WTC11 (cell line): ENCODE results near the gene PCDH1. TPM values are rescaled to one million over a fixed set of nuclear protein-coding genes. Genes with fewer than 3 reads are reported as not detected.

ENCODE experiments used
- CBFB ChIP-seq: sonication (generic); formaldehyde crosslinking; IDR thresholded peaks from 2 replicates; pipeline ENCODE4 v1.8.1; 2022; ENCODE audit warnings: mild to moderate bottlenecking, low read depth, missing genetic modification reagents
- CREM ChIP-seq: sonication (generic); formaldehyde crosslinking; IDR thresholded peaks from 2 replicates; pipeline ENCODE4 v1.8.1; 2022; ENCODE audit warnings: mild to moderate bottlenecking, missing genetic modification reagents, moderate library complexity
- E2F5 ChIP-seq: sonication (generic); formaldehyde crosslinking; IDR thresholded peaks from 2 replicates; pipeline ENCODE4 v1.8.1; 2022; ENCODE audit warnings: mild to moderate bottlenecking, moderate library complexity, missing genetic modification reagents
- ETV6 ChIP-seq: sonication (generic); formaldehyde crosslinking; IDR thresholded peaks from 2 replicates; pipeline ENCODE4 v1.8.1; 2022; ENCODE audit warnings: mild to moderate bottlenecking, missing genetic modification reagents
- FOXJ3 ChIP-seq: sonication (generic); formaldehyde crosslinking; IDR thresholded peaks from 2 replicates; pipeline ENCODE4 v1.9.0; 2021; ENCODE audit warnings: missing genetic modification reagents, mild to moderate bottlenecking, borderline replicate concordance
- FOXP1 ChIP-seq: sonication (generic); formaldehyde crosslinking; IDR thresholded peaks from 2 replicates; pipeline ENCODE4 v1.8.0; 2022; ENCODE audit warnings: missing genetic modification reagents, mild to moderate bottlenecking, moderate library complexity, borderline replicate concordance
- GTF2I ChIP-seq: fragments of 250-450 bp; sonication (Bioruptor Pico); conservative IDR thresholded peaks from 2 replicates; pipeline ENCODE4 v1.4.0; 2021; ENCODE audit warnings: mild to moderate bottlenecking
- IRF1 ChIP-seq: sonication (generic); formaldehyde crosslinking; IDR thresholded peaks from 2 replicates; pipeline ENCODE4 v1.8.0; 2023; ENCODE audit warnings: missing genetic modification reagents
- MYBL2 ChIP-seq: sonication (generic); formaldehyde crosslinking; IDR thresholded peaks from 2 replicates; pipeline ENCODE4 v1.8.1; 2023; ENCODE audit warnings: mild to moderate bottlenecking, moderate library complexity, missing genetic modification reagents
- NFATC4 ChIP-seq: fragments of 250-450 bp; sonication (Bioruptor Pico); IDR thresholded peaks from 2 replicates; pipeline ENCODE4 v1.9.0; 2021; ENCODE audit warnings: mild to moderate bottlenecking
- NFE2L1 ChIP-seq: sonication (generic); formaldehyde crosslinking; IDR thresholded peaks from 2 replicates; pipeline ENCODE4 v1.8.1; 2023; ENCODE audit warnings: missing genetic modification reagents
- NFYB ChIP-seq: sonication (generic); formaldehyde crosslinking; conservative IDR thresholded peaks from 2 replicates; pipeline ENCODE4 v1.8.0; 2022; ENCODE audit warnings: low read depth, missing genetic modification reagents
- NR1H2 ChIP-seq: sonication (generic); formaldehyde crosslinking; IDR thresholded peaks from 2 replicates; pipeline ENCODE4 v1.9.0; 2021; ENCODE audit warnings: mild to moderate bottlenecking, moderate library complexity, missing genetic modification reagents
- SMAD3 ChIP-seq: sonication (generic); formaldehyde crosslinking; IDR thresholded peaks from 2 replicates; pipeline ENCODE4 v1.8.0; 2022; ENCODE audit warnings: missing genetic modification reagents, mild to moderate bottlenecking, borderline replicate concordance
- TEAD4 ChIP-seq: sonication (generic); formaldehyde crosslinking; IDR thresholded peaks from 2 replicates; pipeline ENCODE4 v1.8.0; 2022; ENCODE audit warnings: mild to moderate bottlenecking, missing genetic modification reagents
- ZBTB21 ChIP-seq: sonication (generic); formaldehyde crosslinking; IDR thresholded peaks from 2 replicates; pipeline ENCODE4 v1.8.1; 2023; ENCODE audit warnings: mild to moderate bottlenecking, missing genetic modification reagents, borderline replicate concordance
- ZMAT4 ChIP-seq: fragments of 250-450 bp; sonication (Bioruptor Pico); IDR thresholded peaks from 2 replicates; pipeline ENCODE4 v1.9.0; 2021; ENCODE audit warnings: mild to moderate bottlenecking
- ZNF317 ChIP-seq: sonication (generic); formaldehyde crosslinking; IDR thresholded peaks from 2 replicates; pipeline ENCODE4 v1.8.1; 2023; ENCODE audit warnings: low read depth, mild to moderate bottlenecking, moderate library complexity, missing genetic modification reagents, borderline replicate concordance
- ZNF671 ChIP-seq: fragments of 250-450 bp; sonication (Bioruptor Pico); IDR thresholded peaks from 2 replicates; pipeline ENCODE4 v1.8.0; 2021; ENCODE audit warnings: mild to moderate bottlenecking
- total RNA-seq: library from RNA; stranded (reverse); gene quantifications from 3 replicates; pipeline ENCODE4 v1.2.3, GENCODE V29; 2021
- TF ChIP-seq, protein P1 (sequence below): sonication (generic); formaldehyde crosslinking; IDR thresholded peaks from 2 replicates; pipeline ENCODE4 v1.8.1; 2022; ENCODE audit warnings: low read depth, missing genetic modification reagents, borderline replicate concordance
- TF ChIP-seq, protein P2 (sequence below): sonication (generic); formaldehyde crosslinking; IDR thresholded peaks from 2 replicates; pipeline ENCODE4 v1.8.1; 2023; ENCODE audit warnings: mild to moderate bottlenecking, missing genetic modification reagents, borderline replicate concordance
- TF ChIP-seq, protein P3 (sequence below): sonication (generic); formaldehyde crosslinking; IDR thresholded peaks from 2 replicates; pipeline ENCODE4 v1.8.0; 2023; ENCODE audit warnings: missing genetic modification reagents, mild to moderate bottlenecking, borderline replicate concordance
- TF ChIP-seq, protein P4 (sequence below): sonication (generic); formaldehyde crosslinking; IDR thresholded peaks from 2 replicates; pipeline ENCODE4 v1.8.0; 2022; ENCODE audit warnings: missing genetic modification reagents

Gene PCDH1
- total RNA-seq, 1 experiment from 2014 or later, result 105 TPM

DNA sequence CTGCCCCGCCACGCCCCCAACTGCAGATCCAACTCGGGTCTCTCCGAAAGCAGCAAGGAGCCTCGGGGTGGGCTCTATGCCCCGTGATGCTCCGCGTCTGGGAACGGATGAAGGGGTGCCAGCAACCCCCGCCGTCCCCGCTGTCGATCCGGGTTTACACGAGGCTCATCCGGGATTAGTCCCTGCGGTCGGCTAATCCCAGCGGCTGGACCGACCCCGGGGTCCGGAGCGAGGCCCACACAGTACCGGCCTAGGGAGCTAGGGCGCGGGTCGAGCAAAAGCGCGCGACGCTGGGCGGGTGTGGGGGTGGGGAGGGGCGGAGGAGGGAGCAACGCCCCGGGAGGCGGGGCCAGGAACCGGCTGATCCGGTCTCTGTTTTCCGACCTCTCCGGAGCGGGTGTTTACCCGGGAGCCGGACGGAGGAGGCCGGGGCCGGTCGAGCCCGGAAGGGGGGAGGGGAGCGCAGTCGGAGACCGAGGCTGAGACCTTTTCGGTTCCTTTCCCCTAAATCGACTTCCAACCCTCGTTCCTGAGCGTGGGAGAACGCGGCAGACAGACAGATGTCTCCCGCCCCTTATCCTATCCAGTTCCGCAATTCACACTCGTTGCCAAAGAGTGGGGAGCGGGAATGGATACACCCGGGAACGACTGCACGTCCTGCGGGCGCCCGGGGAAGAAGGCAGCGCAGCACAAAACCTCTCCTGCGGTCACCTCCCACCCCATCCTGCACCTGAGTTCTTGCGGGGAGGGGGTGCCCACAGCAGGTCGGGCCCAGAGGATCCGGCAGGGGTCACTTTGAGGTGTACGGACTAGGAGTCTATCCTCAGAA is 28.6 kb downstream of the PCDH1 start (continued):
- TF ChIP-seq, protein P1, sequence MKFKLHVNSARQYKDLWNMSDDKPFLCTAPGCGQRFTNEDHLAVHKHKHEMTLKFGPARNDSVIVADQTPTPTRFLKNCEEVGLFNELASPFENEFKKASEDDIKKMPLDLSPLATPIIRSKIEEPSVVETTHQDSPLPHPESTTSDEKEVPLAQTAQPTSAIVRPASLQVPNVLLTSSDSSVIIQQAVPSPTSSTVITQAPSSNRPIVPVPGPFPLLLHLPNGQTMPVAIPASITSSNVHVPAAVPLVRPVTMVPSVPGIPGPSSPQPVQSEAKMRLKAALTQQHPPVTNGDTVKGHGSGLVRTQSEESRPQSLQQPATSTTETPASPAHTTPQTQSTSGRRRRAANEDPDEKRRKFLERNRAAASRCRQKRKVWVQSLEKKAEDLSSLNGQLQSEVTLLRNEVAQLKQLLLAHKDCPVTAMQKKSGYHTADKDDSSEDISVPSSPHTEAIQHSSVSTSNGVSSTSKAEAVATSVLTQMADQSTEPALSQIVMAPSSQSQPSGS, result no peak
- TF ChIP-seq CREM (peak; percentile 17; the same call in 1 of the 2 replicates), IRF1 (CRISPR knock-in tag) (0 out of 2 replicates have a peak, but pooled peaks have one; percentile 9), NR1H2 (CRISPR knock-in tag) (no peak), E2F5 (CRISPR knock-in tag) (0 out of 2 replicates have a peak, but pooled peaks have one; percentile 52), ZMAT4 (no peak), NFE2L1 (0 out of 2 replicates have a peak, but pooled peaks have one; percentile 10), SMAD3 (CRISPR knock-in tag) (peak; percentile 50; the same call in 1 of the 2 replicates), FOXJ3 (CRISPR knock-in tag) (no peak), MYBL2 (CRISPR knock-in tag) (peak; percentile 75; the same call in 1 of the 2 replicates), FOXP1 (CRISPR knock-in tag) (peak; percentile 16), GTF2I (CRISPR knock-in tag) (no peak), TEAD4 (CRISPR knock-in tag) (no peak), NFYB (CRISPR knock-in tag) (no peak; the same call in 1 of the 2 replicates), NFATC4 (CRISPR knock-in tag) (no peak), ZNF671 (no peak), ZBTB21 (CRISPR knock-in tag) (peak; percentile 17; the same call in 1 of the 2 replicates), ETV6 (CRISPR knock-in tag) (no peak), ZNF317 (CRISPR knock-in tag) (no peak), CBFB (no peak)
- TF ChIP-seq, protein P2, sequence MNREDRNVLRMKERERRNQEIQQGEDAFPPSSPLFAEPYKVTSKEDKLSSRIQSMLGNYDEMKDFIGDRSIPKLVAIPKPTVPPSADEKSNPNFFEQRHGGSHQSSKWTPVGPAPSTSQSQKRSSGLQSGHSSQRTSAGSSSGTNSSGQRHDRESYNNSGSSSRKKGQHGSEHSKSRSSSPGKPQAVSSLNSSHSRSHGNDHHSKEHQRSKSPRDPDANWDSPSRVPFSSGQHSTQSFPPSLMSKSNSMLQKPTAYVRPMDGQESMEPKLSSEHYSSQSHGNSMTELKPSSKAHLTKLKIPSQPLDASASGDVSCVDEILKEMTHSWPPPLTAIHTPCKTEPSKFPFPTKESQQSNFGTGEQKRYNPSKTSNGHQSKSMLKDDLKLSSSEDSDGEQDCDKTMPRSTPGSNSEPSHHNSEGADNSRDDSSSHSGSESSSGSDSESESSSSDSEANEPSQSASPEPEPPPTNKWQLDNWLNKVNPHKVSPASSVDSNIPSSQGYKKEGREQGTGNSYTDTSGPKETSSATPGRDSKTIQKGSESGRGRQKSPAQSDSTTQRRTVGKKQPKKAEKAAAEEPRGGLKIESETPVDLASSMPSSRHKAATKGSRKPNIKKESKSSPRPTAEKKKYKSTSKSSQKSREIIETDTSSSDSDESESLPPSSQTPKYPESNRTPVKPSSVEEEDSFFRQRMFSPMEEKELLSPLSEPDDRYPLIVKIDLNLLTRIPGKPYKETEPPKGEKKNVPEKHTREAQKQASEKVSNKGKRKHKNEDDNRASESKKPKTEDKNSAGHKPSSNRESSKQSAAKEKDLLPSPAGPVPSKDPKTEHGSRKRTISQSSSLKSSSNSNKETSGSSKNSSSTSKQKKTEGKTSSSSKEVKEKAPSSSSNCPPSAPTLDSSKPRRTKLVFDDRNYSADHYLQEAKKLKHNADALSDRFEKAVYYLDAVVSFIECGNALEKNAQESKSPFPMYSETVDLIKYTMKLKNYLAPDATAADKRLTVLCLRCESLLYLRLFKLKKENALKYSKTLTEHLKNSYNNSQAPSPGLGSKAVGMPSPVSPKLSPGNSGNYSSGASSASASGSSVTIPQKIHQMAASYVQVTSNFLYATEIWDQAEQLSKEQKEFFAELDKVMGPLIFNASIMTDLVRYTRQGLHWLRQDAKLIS (CRISPR knock-in tag), result no peak
- TF ChIP-seq, protein P3, sequence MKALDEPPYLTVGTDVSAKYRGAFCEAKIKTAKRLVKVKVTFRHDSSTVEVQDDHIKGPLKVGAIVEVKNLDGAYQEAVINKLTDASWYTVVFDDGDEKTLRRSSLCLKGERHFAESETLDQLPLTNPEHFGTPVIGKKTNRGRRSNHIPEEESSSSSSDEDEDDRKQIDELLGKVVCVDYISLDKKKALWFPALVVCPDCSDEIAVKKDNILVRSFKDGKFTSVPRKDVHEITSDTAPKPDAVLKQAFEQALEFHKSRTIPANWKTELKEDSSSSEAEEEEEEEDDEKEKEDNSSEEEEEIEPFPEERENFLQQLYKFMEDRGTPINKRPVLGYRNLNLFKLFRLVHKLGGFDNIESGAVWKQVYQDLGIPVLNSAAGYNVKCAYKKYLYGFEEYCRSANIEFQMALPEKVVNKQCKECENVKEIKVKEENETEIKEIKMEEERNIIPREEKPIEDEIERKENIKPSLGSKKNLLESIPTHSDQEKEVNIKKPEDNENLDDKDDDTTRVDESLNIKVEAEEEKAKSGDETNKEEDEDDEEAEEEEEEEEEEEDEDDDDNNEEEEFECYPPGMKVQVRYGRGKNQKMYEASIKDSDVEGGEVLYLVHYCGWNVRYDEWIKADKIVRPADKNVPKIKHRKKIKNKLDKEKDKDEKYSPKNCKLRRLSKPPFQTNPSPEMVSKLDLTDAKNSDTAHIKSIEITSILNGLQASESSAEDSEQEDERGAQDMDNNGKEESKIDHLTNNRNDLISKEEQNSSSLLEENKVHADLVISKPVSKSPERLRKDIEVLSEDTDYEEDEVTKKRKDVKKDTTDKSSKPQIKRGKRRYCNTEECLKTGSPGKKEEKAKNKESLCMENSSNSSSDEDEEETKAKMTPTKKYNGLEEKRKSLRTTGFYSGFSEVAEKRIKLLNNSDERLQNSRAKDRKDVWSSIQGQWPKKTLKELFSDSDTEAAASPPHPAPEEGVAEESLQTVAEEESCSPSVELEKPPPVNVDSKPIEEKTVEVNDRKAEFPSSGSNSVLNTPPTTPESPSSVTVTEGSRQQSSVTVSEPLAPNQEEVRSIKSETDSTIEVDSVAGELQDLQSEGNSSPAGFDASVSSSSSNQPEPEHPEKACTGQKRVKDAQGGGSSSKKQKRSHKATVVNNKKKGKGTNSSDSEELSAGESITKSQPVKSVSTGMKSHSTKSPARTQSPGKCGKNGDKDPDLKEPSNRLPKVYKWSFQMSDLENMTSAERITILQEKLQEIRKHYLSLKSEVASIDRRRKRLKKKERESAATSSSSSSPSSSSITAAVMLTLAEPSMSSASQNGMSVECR (CRISPR knock-in tag), result no peak
- TF ChIP-seq, protein P4, sequence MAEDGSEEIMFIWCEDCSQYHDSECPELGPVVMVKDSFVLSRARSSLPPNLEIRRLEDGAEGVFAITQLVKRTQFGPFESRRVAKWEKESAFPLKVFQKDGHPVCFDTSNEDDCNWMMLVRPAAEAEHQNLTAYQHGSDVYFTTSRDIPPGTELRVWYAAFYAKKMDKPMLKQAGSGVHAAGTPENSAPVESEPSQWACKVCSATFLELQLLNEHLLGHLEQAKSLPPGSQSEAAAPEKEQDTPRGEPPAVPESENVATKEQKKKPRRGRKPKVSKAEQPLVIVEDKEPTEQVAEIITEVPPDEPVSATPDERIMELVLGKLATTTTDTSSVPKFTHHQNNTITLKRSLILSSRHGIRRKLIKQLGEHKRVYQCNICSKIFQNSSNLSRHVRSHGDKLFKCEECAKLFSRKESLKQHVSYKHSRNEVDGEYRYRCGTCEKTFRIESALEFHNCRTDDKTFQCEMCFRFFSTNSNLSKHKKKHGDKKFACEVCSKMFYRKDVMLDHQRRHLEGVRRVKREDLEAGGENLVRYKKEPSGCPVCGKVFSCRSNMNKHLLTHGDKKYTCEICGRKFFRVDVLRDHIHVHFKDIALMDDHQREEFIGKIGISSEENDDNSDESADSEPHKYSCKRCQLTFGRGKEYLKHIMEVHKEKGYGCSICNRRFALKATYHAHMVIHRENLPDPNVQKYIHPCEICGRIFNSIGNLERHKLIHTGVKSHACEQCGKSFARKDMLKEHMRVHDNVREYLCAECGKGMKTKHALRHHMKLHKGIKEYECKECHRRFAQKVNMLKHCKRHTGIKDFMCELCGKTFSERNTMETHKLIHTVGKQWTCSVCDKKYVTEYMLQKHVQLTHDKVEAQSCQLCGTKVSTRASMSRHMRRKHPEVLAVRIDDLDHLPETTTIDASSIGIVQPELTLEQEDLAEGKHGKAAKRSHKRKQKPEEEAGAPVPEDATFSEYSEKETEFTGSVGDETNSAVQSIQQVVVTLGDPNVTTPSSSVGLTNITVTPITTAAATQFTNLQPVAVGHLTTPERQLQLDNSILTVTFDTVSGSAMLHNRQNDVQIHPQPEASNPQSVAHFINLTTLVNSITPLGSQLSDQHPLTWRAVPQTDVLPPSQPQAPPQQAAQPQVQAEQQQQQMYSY (CRISPR knock-in tag), result no peak; the same call in 1 of the 2 replicates
